ENCODE results near the gene SNORC.
"Not testable (repeated sequence)": the region's sequence is repeated elsewhere in the genome, so short reads cannot be mapped to it uniquely, and the experiment has no call there.

SNORC gene

DNA sequence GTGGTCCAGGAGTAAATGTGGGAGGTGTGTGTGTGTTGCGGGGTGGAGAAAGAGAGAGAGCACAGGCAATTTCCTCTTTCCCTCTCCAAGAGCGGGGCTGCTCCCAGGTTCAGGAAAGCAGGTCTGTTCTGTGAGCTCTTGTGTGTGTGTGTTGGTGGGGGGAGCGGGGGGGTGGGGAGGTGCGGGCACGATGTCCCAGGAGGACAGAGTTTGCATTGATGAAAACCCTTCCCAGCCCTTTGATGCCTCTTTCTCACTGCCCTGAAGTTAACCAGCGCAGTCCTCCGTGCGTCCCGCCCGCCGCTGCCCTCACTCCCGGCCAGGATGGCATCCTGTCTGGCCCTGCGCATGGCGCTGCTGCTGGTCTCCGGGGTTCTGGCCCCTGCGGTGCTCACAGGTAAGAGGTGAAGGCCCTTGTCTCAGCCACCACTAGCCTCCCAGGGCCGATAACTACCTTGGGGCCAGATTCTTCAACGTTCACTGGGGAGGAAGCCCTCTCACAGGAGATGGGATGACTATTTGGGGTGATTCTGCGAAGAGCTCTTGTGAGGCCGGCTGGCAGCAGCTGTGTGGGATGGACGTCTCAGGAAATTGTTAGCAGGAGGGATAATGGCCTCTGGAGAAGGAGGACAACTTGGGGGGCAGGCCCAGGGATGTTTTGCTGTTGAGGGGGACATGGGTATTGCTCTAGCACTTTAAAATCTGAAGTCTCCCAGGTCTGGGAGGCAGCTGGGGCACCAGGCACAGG is at the start of gene SNORC:
Gene SNORC (plus strand): TSS at position 247 of the 748 bp plus-strand sequence. CDS start 78 bp downstream, at position 325.
- in situ Hi-C loops (cut with MboI; ENCODE audit: low sequenced_read_pairs), result no loop called here

GRCh38 chr2:232829988-232830387 is 40.1 kb upstream of the SNORC start:
- in situ Hi-C loops (cut with MboI; ENCODE audit: low sequenced_read_pairs), result no loop called here

GRCh38 chr2:232831496-232831895 is 38.6 kb upstream of the SNORC start:
- in situ Hi-C loops (cut with MboI; ENCODE audit: low sequenced_read_pairs), result no loop called here

GRCh38 chr2:232833830-232834229 is 36.2 kb upstream of the SNORC start:
- in situ Hi-C loops (cut with MboI; ENCODE audit: low sequenced_read_pairs), result no loop called here

DNA sequence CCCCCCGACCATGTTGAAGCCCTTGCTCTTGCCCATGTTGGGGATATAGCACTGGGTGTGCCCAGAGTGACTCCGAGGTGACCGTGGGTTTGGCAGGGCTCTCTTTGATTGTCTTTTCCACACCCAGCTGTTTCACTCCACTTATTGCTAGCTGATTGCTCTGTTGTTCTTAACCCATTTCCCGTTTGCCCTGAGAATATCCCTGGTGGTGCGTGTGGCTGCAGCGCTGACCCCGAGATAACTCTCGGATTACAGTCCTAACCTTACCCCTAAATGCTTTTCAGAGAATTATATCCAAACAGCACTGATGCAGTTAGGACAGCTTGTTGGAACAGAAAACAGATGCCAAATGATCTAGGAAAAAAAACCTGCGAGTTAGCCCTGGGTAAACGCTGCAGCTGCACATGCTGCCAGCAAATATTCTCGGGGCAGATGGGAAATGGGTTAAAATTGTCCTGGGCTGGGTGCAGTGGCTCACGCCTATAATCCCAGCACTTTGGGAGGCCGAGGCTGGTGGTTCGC is 34.3 kb upstream of the SNORC start:
- in situ Hi-C loops (cut with MboI; ENCODE audit: low sequenced_read_pairs), result no loop called here

DNA sequence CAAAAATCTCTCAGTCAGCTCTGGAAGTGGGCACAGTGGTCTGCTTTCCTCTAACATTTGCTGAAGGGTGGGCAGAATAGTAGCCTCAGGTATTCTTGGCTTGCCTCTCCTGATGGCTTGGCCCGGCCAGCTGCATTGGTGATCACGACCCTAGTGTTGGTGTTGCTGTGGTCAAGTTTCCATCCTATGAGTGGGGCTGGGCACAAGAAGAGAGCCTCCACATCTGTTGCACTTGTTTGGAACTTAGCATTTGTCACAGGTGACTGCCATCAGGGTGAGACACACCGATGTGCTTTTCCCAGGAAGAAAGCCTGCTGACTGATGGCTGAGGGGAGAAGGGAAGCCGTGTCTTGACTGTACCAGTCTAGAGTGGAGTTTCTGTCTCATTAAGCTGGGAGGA is 33.1 kb upstream of the SNORC start:
- in situ Hi-C loops (cut with MboI; ENCODE audit: low sequenced_read_pairs), result no loop called here

- in situ Hi-C loops (cut with MboI; ENCODE audit: low sequenced_read_pairs), result no loop called here
Measured at GRCh38 chr2:232838406-232838874, 31.6 kb upstream of the SNORC start.

GRCh38 chr2:232839411-232840079 is 30.5 kb upstream of the SNORC start:
- in situ Hi-C loops (cut with MboI; ENCODE audit: low sequenced_read_pairs), result no loop called here

GRCh38 chr2:232842689-232843088 is 27.4 kb upstream of the SNORC start:
- in situ Hi-C loops (cut with MboI; ENCODE audit: low sequenced_read_pairs), result no loop called here

GRCh38 chr2:232843834-232844233 is 26.2 kb upstream of the SNORC start:
- in situ Hi-C loops (cut with MboI; ENCODE audit: low sequenced_read_pairs), result no loop called here

DNA sequence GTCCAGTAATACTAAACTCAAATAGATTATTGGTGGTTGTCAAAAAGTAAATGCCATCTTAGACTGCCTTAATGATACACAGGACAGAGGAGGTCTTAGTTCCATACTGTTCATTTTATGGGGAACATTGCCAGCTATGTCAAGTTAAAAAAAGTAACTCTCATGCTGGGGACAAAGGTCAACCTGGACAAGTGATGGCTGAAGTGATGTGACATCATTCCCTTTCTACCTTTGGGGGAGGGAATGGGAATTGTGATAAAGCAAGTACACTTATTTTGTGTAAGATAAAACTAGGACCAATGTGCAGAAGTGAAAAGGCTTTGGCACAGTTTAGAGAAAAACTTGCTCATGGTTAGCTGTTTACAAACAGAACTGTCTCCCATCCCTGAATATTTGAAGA is 24.0 kb upstream of the SNORC start:
- in situ Hi-C loops (cut with MboI; ENCODE audit: low sequenced_read_pairs), result no loop called here

DNA sequence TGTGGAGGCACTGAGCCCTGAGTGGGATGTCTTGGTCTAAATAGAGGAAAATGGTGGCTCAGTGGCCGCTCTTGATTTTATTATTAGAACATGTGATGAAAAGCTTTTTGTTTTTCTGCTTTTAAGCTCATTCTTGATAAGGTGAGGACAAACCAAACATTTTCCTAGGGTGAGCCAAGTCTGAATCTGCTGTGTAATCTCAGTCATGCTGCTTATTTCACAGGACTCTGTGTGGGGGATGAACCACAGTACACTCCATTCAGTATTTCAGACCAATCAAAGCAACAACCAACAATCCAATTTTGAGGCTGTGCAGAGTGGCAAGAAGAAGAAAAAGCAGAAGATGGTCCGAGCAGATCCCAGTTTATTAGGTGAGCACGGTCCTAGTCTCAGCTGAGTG is 20.0 kb upstream of the SNORC start:
- in situ Hi-C loops (cut with MboI; ENCODE audit: low sequenced_read_pairs), result no loop called here

DNA sequence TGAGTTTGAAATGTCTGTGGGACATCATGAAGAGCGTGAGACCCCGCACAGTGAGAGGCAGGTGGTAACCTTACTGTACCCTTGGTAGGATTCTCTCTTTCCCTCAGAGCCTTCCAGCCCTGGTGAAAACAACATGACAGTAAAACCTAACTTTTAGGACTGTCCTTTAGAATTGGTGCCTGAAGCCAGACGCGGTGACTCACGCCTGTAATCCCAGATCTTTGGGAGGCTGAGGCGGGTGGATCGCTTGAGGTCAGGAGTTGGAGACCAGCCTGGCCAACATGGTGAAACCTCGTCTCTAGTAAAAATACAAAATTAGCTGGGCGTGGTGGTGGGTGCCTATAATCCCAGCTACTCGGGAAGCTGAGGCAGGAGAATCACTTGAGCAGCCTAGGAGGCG is 18.0 kb upstream of the SNORC start:
- in situ Hi-C loops (cut with MboI; ENCODE audit: low sequenced_read_pairs), result not testable (repeated sequence)

DNA sequence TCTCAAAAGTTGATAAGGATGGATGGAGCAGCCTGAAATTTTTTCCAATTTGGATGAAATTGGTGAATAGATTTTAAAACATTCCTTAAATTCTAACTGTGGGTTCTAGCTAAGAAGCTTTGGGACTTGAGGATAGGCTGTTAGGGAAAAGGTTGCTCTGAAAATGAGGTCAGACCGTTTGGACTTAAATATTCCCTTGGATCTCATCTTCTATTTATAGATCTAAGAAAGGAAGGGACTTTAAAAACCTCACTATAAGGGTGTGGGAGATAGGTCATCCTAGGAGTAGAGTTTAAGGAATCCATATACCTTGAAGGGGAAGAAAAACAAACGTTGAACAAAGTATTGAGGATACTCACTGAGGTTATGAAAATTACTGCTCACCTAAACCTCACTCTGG is 17.4 kb upstream of the SNORC start:
- in situ Hi-C loops (cut with MboI; ENCODE audit: low sequenced_read_pairs), result no loop called here

DNA sequence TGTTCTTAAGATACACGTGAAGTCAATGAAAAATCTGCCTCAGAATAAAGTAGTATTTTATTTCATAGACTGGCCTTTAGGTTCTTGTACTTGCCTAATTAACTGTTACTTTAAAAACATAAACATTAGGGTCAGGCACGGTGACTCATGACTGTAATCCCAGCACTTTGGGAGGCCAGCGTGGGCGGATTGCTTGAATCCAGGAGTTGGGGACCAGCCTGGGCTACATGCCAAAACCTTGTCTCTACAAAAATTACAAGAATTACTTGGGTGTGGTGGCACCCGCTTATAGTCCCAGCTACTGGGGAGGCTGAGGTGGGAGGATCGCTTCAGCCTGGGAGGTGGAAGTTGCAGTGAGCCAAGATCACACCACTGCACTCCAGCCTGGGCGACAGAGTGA is 16.0 kb upstream of the SNORC start:
- in situ Hi-C loops (cut with MboI; ENCODE audit: low sequenced_read_pairs), result no loop called here

GRCh38 chr2:232857158-232857563 is 12.9 kb upstream of the SNORC start:
- in situ Hi-C loops (cut with MboI; ENCODE audit: low sequenced_read_pairs), result no loop called here

- in situ Hi-C loops (cut with MboI; ENCODE audit: low sequenced_read_pairs), result no loop called here
Measured at GRCh38 chr2:232859385-232859916, 10.6 kb upstream of the SNORC start.

- in situ Hi-C loops (cut with MboI; ENCODE audit: low sequenced_read_pairs), result loop anchor here (10.0 kb wide), 1 partner anchor 164 kb away; no protein-coding TSS in a partner anchor
Measured at GRCh38 chr2:232860593-232861241, 9.3 kb upstream of the SNORC start.

GRCh38 chr2:232861353-232861752 is 8.7 kb upstream of the SNORC start:
- in situ Hi-C loops (cut with MboI; ENCODE audit: low sequenced_read_pairs), result loop anchor here (10.0 kb wide), 1 partner anchor 163 kb away; no protein-coding TSS in a partner anchor

DNA sequence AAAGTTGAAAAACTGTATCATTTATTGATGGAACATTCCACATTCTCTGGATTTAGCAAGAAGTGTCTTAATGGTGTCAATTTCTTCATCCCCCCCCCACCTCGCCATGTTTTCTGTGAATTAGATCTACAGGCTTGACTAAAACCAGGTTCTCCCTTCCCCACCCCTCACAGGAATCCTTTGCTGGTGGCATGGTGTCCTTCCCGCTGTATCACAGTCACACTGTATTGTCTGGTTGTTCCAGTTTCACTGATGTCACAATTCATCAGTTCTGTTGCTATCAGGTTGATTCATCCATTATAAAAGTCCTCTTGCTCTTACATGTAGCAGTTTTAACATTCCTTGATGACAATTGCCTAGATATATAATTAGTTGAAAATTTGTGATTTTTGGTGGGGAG is 6.1 kb upstream of the SNORC start:
- in situ Hi-C loops (cut with MboI; ENCODE audit: low sequenced_read_pairs), result loop anchor here (10.0 kb wide), 1 partner anchor 161 kb away; no protein-coding TSS in a partner anchor

GRCh38 chr2:232865165-232865564 is 4.9 kb upstream of the SNORC start:
- in situ Hi-C loops (cut with MboI; ENCODE audit: low sequenced_read_pairs), result loop anchor here (10.0 kb wide), 1 partner anchor 160 kb away; no protein-coding TSS in a partner anchor
